AG09309 (cell line): ENCODE results near the gene ROR2.

Experiments
- DNase-seq: peaks from one replicate; pipeline ENCODE4 v3.0.0-alpha.2; 2010; ENCODE audit warnings: low read depth
- H3K4me3 ChIP-seq: 2 replicates; pipeline ENCODE4 v1.5.1; 2011; ENCODE audit warnings: mild to moderate bottlenecking, low read depth, low read length, moderate library complexity; ENCODE audit not compliant: control insufficient read depth
- TF ChIP-seq, protein P1 (sequence below): IDR thresholded peaks from 2 replicates; pipeline ENCODE4 v1.5.1; 2011; ENCODE audit warnings: mild to moderate bottlenecking, low read depth, low read length, inconsistent platforms; ENCODE audit not compliant: insufficient read depth, control insufficient read depth; ENCODE audit errors: missing control alignments

ROR2 gene

DNA sequence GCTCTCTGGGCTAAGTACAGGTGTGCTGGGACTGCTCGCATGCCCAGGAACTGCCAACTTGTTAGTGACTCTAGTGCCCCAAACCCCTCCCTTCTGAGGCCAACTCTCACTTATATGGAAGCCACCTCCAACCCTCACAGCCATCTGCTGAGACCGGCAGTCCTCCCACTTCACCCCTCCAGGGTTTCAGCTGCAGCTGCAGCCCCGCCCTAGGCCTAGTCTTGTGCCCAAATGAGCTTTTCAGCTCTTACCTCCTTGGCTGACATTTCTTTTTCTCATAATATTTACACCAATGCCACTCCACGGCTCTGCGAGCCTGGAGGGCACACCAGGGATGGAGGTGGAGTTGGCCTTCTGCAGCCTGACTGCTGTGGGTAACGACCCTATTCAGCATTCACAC is 166.6 kb downstream of the ROR2 start:
- no peak for DNase-seq
- no peak overlapping the region for H3K4me3 ChIP-seq
- TF ChIP-seq, protein P1, sequence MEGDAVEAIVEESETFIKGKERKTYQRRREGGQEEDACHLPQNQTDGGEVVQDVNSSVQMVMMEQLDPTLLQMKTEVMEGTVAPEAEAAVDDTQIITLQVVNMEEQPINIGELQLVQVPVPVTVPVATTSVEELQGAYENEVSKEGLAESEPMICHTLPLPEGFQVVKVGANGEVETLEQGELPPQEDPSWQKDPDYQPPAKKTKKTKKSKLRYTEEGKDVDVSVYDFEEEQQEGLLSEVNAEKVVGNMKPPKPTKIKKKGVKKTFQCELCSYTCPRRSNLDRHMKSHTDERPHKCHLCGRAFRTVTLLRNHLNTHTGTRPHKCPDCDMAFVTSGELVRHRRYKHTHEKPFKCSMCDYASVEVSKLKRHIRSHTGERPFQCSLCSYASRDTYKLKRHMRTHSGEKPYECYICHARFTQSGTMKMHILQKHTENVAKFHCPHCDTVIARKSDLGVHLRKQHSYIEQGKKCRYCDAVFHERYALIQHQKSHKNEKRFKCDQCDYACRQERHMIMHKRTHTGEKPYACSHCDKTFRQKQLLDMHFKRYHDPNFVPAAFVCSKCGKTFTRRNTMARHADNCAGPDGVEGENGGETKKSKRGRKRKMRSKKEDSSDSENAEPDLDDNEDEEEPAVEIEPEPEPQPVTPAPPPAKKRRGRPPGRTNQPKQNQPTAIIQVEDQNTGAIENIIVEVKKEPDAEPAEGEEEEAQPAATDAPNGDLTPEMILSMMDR: no peak

DNA sequence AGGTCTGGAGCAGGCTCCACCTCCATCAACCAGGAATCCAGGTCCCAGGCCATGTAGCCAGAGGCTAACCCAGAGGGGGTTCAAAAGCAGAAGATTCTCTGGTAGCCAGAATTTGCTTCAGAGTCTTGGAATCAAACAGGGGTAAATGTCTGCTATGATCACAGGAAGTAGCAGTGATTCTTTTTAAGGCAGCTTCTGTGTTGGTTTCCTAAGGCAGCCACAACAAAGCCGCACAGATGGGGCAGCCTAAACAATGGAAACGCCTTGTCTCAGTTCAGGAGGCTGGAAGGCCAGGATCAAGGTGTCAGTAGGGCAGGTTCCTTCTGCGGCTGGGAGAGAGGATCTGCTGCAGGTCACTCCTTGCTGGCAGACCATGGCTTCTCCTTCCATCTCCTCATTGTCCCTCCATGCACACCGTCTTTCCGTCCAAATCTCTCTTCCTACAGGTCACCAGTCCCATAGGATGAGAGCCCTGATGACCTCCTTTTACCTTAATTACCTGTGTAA is 167.3 kb downstream of the ROR2 start:
- DNase-seq: no peak
- TF ChIP-seq, protein P1: no peak

DNA sequence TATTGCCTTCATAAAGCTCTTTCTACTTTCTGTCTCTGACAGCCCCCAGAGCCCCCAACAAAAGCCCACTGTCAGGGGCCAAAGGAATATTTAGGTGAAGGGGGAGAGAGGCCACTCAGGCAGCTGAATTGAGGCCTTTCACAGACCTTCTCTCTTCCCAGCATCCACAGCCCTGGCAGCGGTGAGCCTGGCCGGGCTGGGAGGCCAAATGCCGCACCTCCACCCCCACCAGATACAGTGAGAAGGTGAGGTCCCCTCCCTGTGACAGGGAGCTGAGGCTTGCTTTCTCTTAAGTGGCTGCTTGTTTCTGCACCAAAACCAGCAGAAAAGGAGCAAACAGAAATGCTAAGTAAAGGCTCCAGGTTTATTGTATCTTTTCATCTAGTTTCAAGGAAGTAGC is 168.1 kb downstream of the ROR2 start:
- no peak for DNase-seq
- TF ChIP-seq, protein P1: no peak
- H3K4me3 ChIP-seq: no peak overlapping the region

More for the DNA sequence above, 167.3 kb downstream of the ROR2 start:
- H3K4me3 ChIP-seq: no peak overlapping the region

DNA sequence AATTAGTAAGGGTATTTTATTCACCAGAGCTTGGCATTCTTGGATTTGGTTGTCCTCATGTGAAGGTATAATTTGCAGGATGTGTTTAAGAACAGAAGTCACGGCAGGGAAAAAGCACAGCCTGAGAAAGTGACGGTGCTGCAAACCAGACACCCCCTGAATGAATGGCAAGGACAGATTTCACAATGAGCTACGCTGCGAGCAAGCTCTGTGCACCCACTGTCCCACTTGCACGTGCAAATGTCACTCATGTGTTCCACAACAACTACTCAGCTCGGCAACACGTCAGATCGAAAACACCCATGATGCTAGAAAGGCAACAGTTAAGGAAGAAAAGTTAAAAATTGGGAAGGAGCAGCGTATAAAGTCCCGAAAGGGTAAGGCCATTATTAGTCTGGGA is 168.9 kb downstream of the ROR2 start:
- H3K4me3 ChIP-seq: no peak overlapping the region
- TF ChIP-seq, protein P1: no peak
- DNase-seq: no peak

DNA sequence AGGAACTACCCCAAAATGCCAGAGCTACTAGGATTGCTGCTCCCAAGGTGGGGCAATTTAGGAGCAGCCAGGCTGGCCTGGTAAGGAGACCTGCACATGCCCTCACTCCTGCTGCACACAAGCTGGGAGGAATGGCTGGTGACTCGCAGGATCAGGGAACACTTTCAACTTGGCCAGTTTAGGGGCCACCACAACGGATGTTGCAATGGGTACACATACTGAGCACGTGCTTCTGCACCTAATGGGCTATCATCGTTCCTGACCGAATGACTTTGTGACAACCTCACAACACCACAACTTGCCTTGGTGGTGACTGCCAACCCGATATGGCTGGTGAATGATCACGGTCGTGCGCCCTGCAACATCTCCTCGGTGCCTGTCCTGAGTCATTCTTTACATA is 172.0 kb downstream of the ROR2 start:
- DNase-seq: no peak
- H3K4me3 ChIP-seq: no peak overlapping the region
- TF ChIP-seq, protein P1: no peak

DNA sequence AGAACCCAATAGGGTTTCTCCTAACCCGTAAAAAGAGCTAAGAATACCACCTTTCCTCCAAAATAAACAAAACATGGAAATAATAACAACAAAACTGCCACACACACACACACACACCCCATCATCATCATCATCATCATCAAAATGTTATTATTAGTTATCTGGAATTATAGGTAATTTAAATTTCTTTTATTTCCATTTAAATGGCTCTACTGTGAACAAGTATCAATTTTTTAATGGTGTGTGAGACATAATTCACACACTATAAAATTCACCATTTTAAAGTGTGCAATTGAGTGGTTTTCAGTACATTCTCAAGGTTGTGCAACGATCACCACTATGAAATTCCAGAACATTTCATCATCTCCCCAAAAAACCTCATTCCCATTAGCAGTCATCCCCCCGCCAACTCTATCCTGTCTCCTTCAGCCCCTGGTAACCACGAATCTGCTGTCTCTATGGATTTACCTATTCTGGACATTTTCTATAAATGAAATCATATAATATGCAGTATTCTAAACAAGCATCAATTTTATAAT is 172.7 kb downstream of the ROR2 start:
- DNase-seq: peak; percentile 61

More for the DNA sequence above, 172.7 kb downstream of the ROR2 start:
- TF ChIP-seq, protein P1: no peak
- H3K4me3 ChIP-seq: no peak overlapping the region
